NT2/D1 (cell line): ENCODE measurements around the gene KCNK5.

Experiments
- DNase-seq: peaks from one replicate; pipeline ENCODE4 v3.0.0-alpha.2; 2011; ENCODE audit warnings: low read depth, low spot score
- H3K27me3 ChIP-seq: 2 replicates; pipeline ENCODE4 v1.6.0; 2011; ENCODE audit warnings: mild to moderate bottlenecking; ENCODE audit not compliant: insufficient read length, insufficient read depth
- H3K36me3 ChIP-seq: 2 replicates; pipeline ENCODE4 v1.6.1; 2011; ENCODE audit warnings: mild to moderate bottlenecking, low read length, mixed read lengths; ENCODE audit not compliant: insufficient read depth, insufficient read length
- H3K4me1 ChIP-seq: 2 replicates; pipeline ENCODE4 v1.5.1; 2011; ENCODE audit not compliant: insufficient read depth, insufficient read length
- H3K4me3 ChIP-seq: 2 replicates; pipeline ENCODE4 v1.5.1; 2011; ENCODE audit warnings: low read depth; ENCODE audit not compliant: insufficient read length
- H3K9ac ChIP-seq: 2 replicates; pipeline ENCODE4 v1.6.0; 2011; ENCODE audit warnings: low read depth; ENCODE audit not compliant: insufficient read length
- H3K9me3 ChIP-seq: 2 replicates; pipeline ENCODE4 v1.5.1; 2011; ENCODE audit warnings: mild to moderate bottlenecking, low read length; ENCODE audit not compliant: insufficient read depth
- SUZ12 ChIP-seq: IDR thresholded peaks from 2 replicates; pipeline ENCODE4 v1.6.1; 2011; ENCODE audit not compliant: insufficient read length, insufficient read depth; ENCODE audit errors: extremely low read depth
- YY1 ChIP-seq: IDR thresholded peaks from 2 replicates; pipeline ENCODE4 v1.6.1; 2011; ENCODE audit not compliant: insufficient read length, insufficient read depth
- ZNF274 ChIP-seq: IDR thresholded peaks from 2 replicates; pipeline ENCODE4 v1.6.1; 2011; ENCODE audit warnings: mild to moderate bottlenecking, low read depth, low read length

KCNK5 gene

GRCh38 chr6:39268171-39268570 is 38.9 kb upstream of the KCNK5 start:
- Histone ChIP-seq H3K4me3 (no peak overlapping the region), H3K9ac (no peak overlapping the region), H3K27me3 (no peaks in the 10 kb centered on the region), H3K9me3 (no peaks in the 10 kb centered on the region), H3K36me3 (no peaks in the 10 kb centered on the region), H3K4me1 (peaks cover 11% of the 10 kb centered on the region)
- TF ChIP-seq SUZ12 (no peak), YY1 (no peak), ZNF274 (no peak)
- no peak for DNase-seq

GRCh38 chr6:39266782-39267355 is 37.6 kb upstream of the KCNK5 start:
- Histone ChIP-seq H3K9me3 (no peaks in the 10 kb centered on the region), H3K36me3 (no peaks in the 10 kb centered on the region), H3K27me3 (no peaks in the 10 kb centered on the region), H3K9ac (no peak overlapping the region), H3K4me3 (no peak overlapping the region), H3K4me1 (peaks cover 10% of the 10 kb centered on the region)
- DNase-seq = no peak
- TF ChIP-seq YY1 (no peak), SUZ12 (no peak), ZNF274 (no peak)

- Histone ChIP-seq H3K27me3 (no peaks in the 10 kb centered on the region), H3K4me1 (peaks cover 14% of the 10 kb centered on the region), H3K9ac (no peak overlapping the region), H3K36me3 (no peaks in the 10 kb centered on the region), H3K4me3 (no peak overlapping the region), H3K9me3 (0 out of 2 replicates have a peak, but pooled peaks cover under 1% of the 10 kb centered on the region)
- TF ChIP-seq ZNF274 = no peak
- TF ChIP-seq SUZ12 = no peak
- no peak for TF ChIP-seq YY1
- no peak for DNase-seq
Measured at GRCh38 chr6:39266375-39266774, 37.1 kb upstream of the KCNK5 start.

- H3K9ac ChIP-seq = no peak overlapping the region
- TF ChIP-seq YY1 (no peak), ZNF274 (no peak), SUZ12 (no peak)
- peaks cover 11% of the 10 kb centered on the region for H3K9me3 ChIP-seq
- peaks cover 10% of the 10 kb centered on the region for H3K4me1 ChIP-seq
- peak; percentile 56 for DNase-seq
- no peaks in the 10 kb centered on the region for H3K27me3 ChIP-seq
- no peaks in the 10 kb centered on the region for H3K36me3 ChIP-seq
- H3K4me3 ChIP-seq = no peak overlapping the region
Measured at GRCh38 chr6:39263303-39264037, 34.2 kb upstream of the KCNK5 start.

GRCh38 chr6:39261751-39262150 is 32.5 kb upstream of the KCNK5 start:
- no peak for DNase-seq
- H3K36me3 ChIP-seq = no peaks in the 10 kb centered on the region
- H3K9me3 ChIP-seq = peaks cover 11% of the 10 kb centered on the region
- H3K4me3 ChIP-seq = no peak overlapping the region
- H3K27me3 ChIP-seq = no peaks in the 10 kb centered on the region
- H3K9ac ChIP-seq = no peak overlapping the region
- TF ChIP-seq SUZ12 (no peak), ZNF274 (no peak), YY1 (no peak)
- H3K4me1 ChIP-seq = peaks cover 6% of the 10 kb centered on the region

- DNase-seq = no peak
- Histone ChIP-seq H3K4me1 (peaks cover 6% of the 10 kb centered on the region), H3K27me3 (no peaks in the 10 kb centered on the region), H3K36me3 (no peaks in the 10 kb centered on the region), H3K9me3 (peaks cover 11% of the 10 kb centered on the region), H3K9ac (no peak overlapping the region), H3K4me3 (no peak overlapping the region)
- TF ChIP-seq SUZ12 (no peak), YY1 (no peak), ZNF274 (no peak)
Measured at GRCh38 chr6:39260953-39261352, 31.7 kb upstream of the KCNK5 start.

GRCh38 chr6:39260456-39260855 is 31.2 kb upstream of the KCNK5 start:
- H3K27me3 ChIP-seq = no peaks in the 10 kb centered on the region
- no peak overlapping the region for H3K9ac ChIP-seq
- DNase-seq = no peak
- peaks cover 11% of the 10 kb centered on the region for H3K9me3 ChIP-seq
- H3K4me1 ChIP-seq = peaks cover 6% of the 10 kb centered on the region
- no peak overlapping the region for H3K4me3 ChIP-seq
- TF ChIP-seq YY1 (no peak), SUZ12 (no peak), ZNF274 (no peak)
- H3K36me3 ChIP-seq = no peaks in the 10 kb centered on the region

GRCh38 chr6:39256294-39256940 is 27.1 kb upstream of the KCNK5 start:
- TF ChIP-seq SUZ12 = no peak
- no peak for TF ChIP-seq YY1
- no peak for TF ChIP-seq ZNF274
- no peaks in the 10 kb centered on the region for H3K27me3 ChIP-seq
- no peak for DNase-seq
- no peak overlapping the region for H3K4me3 ChIP-seq
- H3K9ac ChIP-seq = no peak overlapping the region
- H3K9me3 ChIP-seq = peaks cover 17% of the 10 kb centered on the region
- peaks cover under 1% of the 10 kb centered on the region for H3K4me1 ChIP-seq
- H3K36me3 ChIP-seq = no peaks in the 10 kb centered on the region
